Measurements from ENCODE around the gene ZNF367. TPM values are rescaled to one million over a fixed set of nuclear protein-coding genes. Genes with fewer than 3 reads are reported as not detected.

The ZNF367 gene
- total and polyA plus RNA-seq, 9 of the 15 experiments (the other 6 are each of a cell fraction or from before 2014, with no cell fraction given): 2.7 to 14.4 (median 10.0) TPM

GRCh38 chr9:96383165-96383942, 34.8 kb downstream of the ZNF367 start, which contains the start of gene SLC35D2:
SLC35D2 (minus strand) TSS chr9:96383711; CDS start chr9:96383634, 77 bp downstream.
- H3K27ac ChIP-seq (ENCODE audit: extremely low read depth, low read depth, low read length): peak within 1 kb of the TSS; percentile 20; the same call in 2 of the 3 replicates
- no peaks in the 10 kb centered on the region for H3K27me3 ChIP-seq (ENCODE audit: control insufficient read depth in 2 of 2, insufficient read depth in 2 of 2, low read length in 2 of 2)
- BruUV-seq (replicated peaks): no TSS peak
- H3K79me2 ChIP-seq (ENCODE audit: control insufficient read depth, insufficient read depth, low read length): no peaks in the 10 kb centered on the region
- peaks cover 9 to 13% of the 10 kb centered on the region in 2 experiments; a peak in 3 of 5 replicates for H3K4me1 ChIP-seq (replicated peaks in 1 of 2; ENCODE audit: control insufficient read depth in 2 of 2, insufficient read depth in 2 of 2, low read length in 2 of 2)
- in situ Hi-C loops (cut with MboI): no loop called here
- peak within 1 kb of the TSS; percentile 55 for H3K4me3 ChIP-seq
- ChIA-PET CTCF (ENCODE audit: low intra/inter-chr PET ratio) (no interaction called here), POLR2A (interaction anchor here (1.6 to 1.7 kb wide), 3 partner anchors 10 to 16 kb away, joined by 4 to 7 read pairs (median 7); no protein-coding TSS in a partner anchor)
- intact Hi-C loops (cut with micrococcal nuclease): no loop called here
- H3K36me3 ChIP-seq (ENCODE audit: control insufficient read depth, insufficient read depth, low read length): peaks cover 37% of the 10 kb centered on the region
- WGBS (ENCODE audit: insufficient coverage, low coverage, missing lambda C conversion rate): 9% methylated on average over 37 of the region's 73 CpGs
- H4K20me1 ChIP-seq (replicated peaks; ENCODE audit: control insufficient read depth, insufficient read depth, low read length): no peaks in the 10 kb centered on the region; the same call in 1 of the 2 replicates
- ATAC-seq: peak; percentile 92
- H3K9me3 ChIP-seq (replicated peaks; ENCODE audit: control insufficient read depth, insufficient read depth, low read depth, low read length): no peaks in the 10 kb centered on the region
- peak within 1 kb of the TSS; percentile 67 for H2AFZ ChIP-seq (ENCODE audit: low read depth, low read length)
- peak; percentile 69 to 73 (median 70) for DNase-seq (ENCODE audit: extremely low read depth in 1 of 4, low spot score in 3 of 4)
- H3K9ac ChIP-seq (ENCODE audit: insufficient read depth in 1 of 2, low read depth in 2 of 2, low read length in 2 of 2): peak within 1 kb of the TSS; percentile 50 to 90
- FAIRE-seq: no peak
- no peaks in the 10 kb centered on the region for H3K9me1 ChIP-seq (ENCODE audit: control insufficient read depth, insufficient read depth, low read length)
- H3K4me2 ChIP-seq (ENCODE audit: insufficient read depth, low read length): peak within 1 kb of the TSS; percentile 88
- TF ChIP-seq CXXC5 (CRISPR knock-in tag; IDR thresholded peaks at IDR 0.05): peak; percentile 55
- TF ChIP-seq, protein P1, sequence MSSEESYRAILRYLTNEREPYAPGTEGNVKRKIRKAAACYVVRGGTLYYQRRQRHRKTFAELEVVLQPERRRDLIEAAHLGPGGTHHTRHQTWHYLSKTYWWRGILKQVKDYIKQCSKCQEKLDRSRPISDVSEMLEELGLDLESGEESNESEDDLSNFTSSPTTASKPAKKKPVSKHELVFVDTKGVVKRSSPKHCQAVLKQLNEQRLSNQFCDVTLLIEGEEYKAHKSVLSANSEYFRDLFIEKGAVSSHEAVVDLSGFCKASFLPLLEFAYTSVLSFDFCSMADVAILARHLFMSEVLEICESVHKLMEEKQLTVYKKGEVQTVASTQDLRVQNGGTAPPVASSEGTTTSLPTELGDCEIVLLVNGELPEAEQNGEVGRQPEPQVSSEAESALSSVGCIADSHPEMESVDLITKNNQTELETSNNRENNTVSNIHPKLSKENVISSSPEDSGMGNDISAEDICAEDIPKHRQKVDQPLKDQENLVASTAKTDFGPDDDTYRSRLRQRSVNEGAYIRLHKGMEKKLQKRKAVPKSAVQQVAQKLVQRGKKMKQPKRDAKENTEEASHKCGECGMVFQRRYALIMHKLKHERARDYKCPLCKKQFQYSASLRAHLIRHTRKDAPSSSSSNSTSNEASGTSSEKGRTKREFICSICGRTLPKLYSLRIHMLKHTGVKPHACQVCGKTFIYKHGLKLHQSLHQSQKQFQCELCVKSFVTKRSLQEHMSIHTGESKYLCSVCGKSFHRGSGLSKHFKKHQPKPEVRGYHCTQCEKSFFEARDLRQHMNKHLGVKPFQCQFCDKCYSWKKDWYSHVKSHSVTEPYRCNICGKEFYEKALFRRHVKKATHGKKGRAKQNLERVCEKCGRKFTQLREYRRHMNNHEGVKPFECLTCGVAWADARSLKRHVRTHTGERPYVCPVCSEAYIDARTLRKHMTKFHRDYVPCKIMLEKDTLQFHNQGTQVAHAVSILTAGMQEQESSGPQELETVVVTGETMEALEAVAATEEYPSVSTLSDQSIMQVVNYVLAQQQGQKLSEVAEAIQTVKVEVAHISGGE (CRISPR knock-in tag; IDR thresholded peaks at IDR 0.05): peak in 2 of 3 experiments; percentile 43 to 90; a peak in 3 of 6 replicates
- peak; percentile 56; the same call in 1 of the 2 replicates for TF ChIP-seq PHF8 (IDR thresholded peaks at IDR 0.05; ENCODE audit: borderline replicate concordance, low read length)
- TF ChIP-seq, protein P2, sequence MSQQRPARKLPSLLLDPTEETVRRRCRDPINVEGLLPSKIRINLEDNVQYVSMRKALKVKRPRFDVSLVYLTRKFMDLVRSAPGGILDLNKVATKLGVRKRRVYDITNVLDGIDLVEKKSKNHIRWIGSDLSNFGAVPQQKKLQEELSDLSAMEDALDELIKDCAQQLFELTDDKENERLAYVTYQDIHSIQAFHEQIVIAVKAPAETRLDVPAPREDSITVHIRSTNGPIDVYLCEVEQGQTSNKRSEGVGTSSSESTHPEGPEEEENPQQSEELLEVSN (IDR thresholded peaks at IDR 0.05; ENCODE audit: borderline replicate concordance in 1 of 2, extremely low read depth in 1 of 2, insufficient read depth in 1 of 2, insufficient read length in 1 of 2, low read depth in 1 of 2, low read length in 1 of 2, poor library complexity in 1 of 2, severe bottlenecking in 1 of 2): peak in 1 of 2 experiments; percentile 57

All from K562 (cell line).